ENCODE measurements around the gene DPP4. TPM values are rescaled to one million over a fixed set of nuclear protein-coding genes. Genes with fewer than 3 reads are reported as not detected.

DPP4 gene
- polyA plus RNA-seq, 3 donors = 0.46 TPM; not detected in 2

DNA sequence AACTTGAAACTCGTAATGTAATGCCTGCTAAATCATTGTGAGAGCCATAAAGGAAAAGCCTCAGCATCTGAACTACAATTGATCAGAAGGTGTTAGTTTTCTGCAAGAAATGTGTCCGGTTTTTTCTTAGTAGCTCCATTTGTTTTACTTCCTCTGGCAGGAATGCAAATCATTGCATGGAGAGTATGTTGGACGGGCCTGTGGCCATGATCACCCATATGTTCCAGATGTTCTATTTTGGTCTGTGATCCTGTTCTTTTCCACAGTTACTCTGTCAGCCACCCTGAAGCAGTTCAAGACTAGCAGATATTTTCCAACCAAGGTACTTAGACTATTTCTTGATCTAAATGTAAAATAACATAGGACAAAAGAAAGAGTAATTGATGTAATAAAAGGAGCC is 126.6 kb downstream of the DPP4 start:
- Mint-ChIP-seq H3K27me3 (ENCODE audit: low read depth in 3 of 3) (peaks cover 0 to 3% (median 3%) of the 10 kb centered on the region in 3 donors), H3K27ac (no peak overlapping the region), H3K4me1 (no peaks in the 10 kb centered on the region), H3K4me3 (no peak overlapping the region), H3K36me3 (no peaks in the 10 kb centered on the region), H3K9me3 (no peaks in the 10 kb centered on the region)
- H3K9me3 ChIP-seq (replicated peaks in 1 of 2; ENCODE audit: control insufficient read depth in 1 of 2, insufficient read depth in 1 of 2, low read length in 2 of 2) = no peaks in the 10 kb centered on the region
- DNase-seq = no peak
- no peak overlapping the region for H3K4me2 ChIP-seq (replicated peaks; ENCODE audit: extremely low read depth, low read length, poor library complexity, severe bottlenecking)
- no CpG with 5 or more reads among the region's 3 CpGs for WGBS (ENCODE audit: insufficient coverage)
- H3K4me3 ChIP-seq (replicated peaks in 1 of 3; ENCODE audit: low read depth in 2 of 3, low read length in 3 of 3) = no peak overlapping the region
- H3K4me1 ChIP-seq (ENCODE audit: control insufficient read depth in 1 of 2, insufficient read depth in 2 of 2, low read length in 2 of 2) = no peaks in the 10 kb centered on the region
- H2AFZ ChIP-seq (ENCODE audit: insufficient read depth, low read depth, low read length, poor library complexity, severe bottlenecking) = no peak overlapping the region
- intact Hi-C loops (cut with micrococcal nuclease) = no loop called here
- H4K20me1 ChIP-seq (ENCODE audit: insufficient read depth, low read length) = no peaks in the 10 kb centered on the region
- H3K27ac ChIP-seq (ENCODE audit: low read depth in 1 of 2, low read length in 2 of 2) = no peak overlapping the region
- no peaks in the 10 kb centered on the region for H3K79me2 ChIP-seq (ENCODE audit: insufficient read depth, low read length)
- no peaks in the 10 kb centered on the region for H3K27me3 ChIP-seq (ENCODE audit: control insufficient read depth in 2 of 2, insufficient read depth in 2 of 2, low read length in 2 of 2)
- no peaks in the 10 kb centered on the region for H3K36me3 ChIP-seq (replicated peaks in 1 of 2; ENCODE audit: control insufficient read depth in 1 of 2, insufficient read depth in 2 of 2, low read length in 2 of 2)
- TF ChIP-seq, protein P1, sequence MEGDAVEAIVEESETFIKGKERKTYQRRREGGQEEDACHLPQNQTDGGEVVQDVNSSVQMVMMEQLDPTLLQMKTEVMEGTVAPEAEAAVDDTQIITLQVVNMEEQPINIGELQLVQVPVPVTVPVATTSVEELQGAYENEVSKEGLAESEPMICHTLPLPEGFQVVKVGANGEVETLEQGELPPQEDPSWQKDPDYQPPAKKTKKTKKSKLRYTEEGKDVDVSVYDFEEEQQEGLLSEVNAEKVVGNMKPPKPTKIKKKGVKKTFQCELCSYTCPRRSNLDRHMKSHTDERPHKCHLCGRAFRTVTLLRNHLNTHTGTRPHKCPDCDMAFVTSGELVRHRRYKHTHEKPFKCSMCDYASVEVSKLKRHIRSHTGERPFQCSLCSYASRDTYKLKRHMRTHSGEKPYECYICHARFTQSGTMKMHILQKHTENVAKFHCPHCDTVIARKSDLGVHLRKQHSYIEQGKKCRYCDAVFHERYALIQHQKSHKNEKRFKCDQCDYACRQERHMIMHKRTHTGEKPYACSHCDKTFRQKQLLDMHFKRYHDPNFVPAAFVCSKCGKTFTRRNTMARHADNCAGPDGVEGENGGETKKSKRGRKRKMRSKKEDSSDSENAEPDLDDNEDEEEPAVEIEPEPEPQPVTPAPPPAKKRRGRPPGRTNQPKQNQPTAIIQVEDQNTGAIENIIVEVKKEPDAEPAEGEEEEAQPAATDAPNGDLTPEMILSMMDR (IDR thresholded peaks at IDR 0.05) = no peak
- H3K9ac ChIP-seq (ENCODE audit: insufficient read depth, low read length, poor library complexity, severe bottlenecking) = no peak overlapping the region

- TF ChIP-seq, protein P1 (IDR thresholded peaks at IDR 0.05) = peak; percentile 60
- Histone ChIP-seq H3K79me2 (ENCODE audit: insufficient read depth, low read length) (no peaks in the 10 kb centered on the region), H3K9ac (ENCODE audit: insufficient read depth, low read length, poor library complexity, severe bottlenecking) (no peak overlapping the region), H3K4me1 (ENCODE audit: control insufficient read depth in 1 of 2, insufficient read depth in 2 of 2, low read length in 2 of 2) (no peaks in the 10 kb centered on the region), H3K36me3 (replicated peaks in 1 of 2; ENCODE audit: control insufficient read depth in 1 of 2, insufficient read depth in 2 of 2, low read length in 2 of 2) (no peaks in the 10 kb centered on the region), H3K4me2 (replicated peaks; ENCODE audit: extremely low read depth, low read length, poor library complexity, severe bottlenecking) (no peak overlapping the region), H4K20me1 (ENCODE audit: insufficient read depth, low read length) (no peaks in the 10 kb centered on the region), H3K4me3 (replicated peaks in 1 of 3; ENCODE audit: low read depth in 2 of 3, low read length in 3 of 3) (no peak overlapping the region), H3K9me3 (replicated peaks in 1 of 2; ENCODE audit: control insufficient read depth in 1 of 2, insufficient read depth in 1 of 2, low read length in 2 of 2) (no peaks in the 10 kb centered on the region), H3K27ac (ENCODE audit: low read depth in 1 of 2, low read length in 2 of 2) (no peak overlapping the region), H3K27me3 (ENCODE audit: control insufficient read depth in 2 of 2, insufficient read depth in 2 of 2, low read length in 2 of 2) (no peaks in the 10 kb centered on the region), H2AFZ (ENCODE audit: insufficient read depth, low read depth, low read length, poor library complexity, severe bottlenecking) (no peak overlapping the region)
- intact Hi-C loops (cut with micrococcal nuclease) = no loop called here
- H3K9me3 Mint-ChIP-seq = no peaks in the 10 kb centered on the region
- H3K36me3 Mint-ChIP-seq = no peaks in the 10 kb centered on the region
- no peak for DNase-seq
- no CpG with 5 or more reads among the region's 3 CpGs for WGBS (ENCODE audit: insufficient coverage)
- no peaks in the 10 kb centered on the region for H3K4me1 Mint-ChIP-seq
- H3K27ac Mint-ChIP-seq = no peak overlapping the region
- H3K27me3 Mint-ChIP-seq (ENCODE audit: low read depth in 3 of 3) = peaks cover 2 to 3% (median 3%) of the 10 kb centered on the region in 3 donors
- no peak overlapping the region for H3K4me3 Mint-ChIP-seq
Measured at GRCh38 chr2:161946489-161947107, 127.4 kb downstream of the DPP4 start.

All from CD14-positive monocyte (primary cell).